Neutrophil (primary cell): Measurements from ENCODE around the gene PAX6.

Experiments used
- H3K27ac ChIP-seq: fragments of 200-600 bp; sonication (generic); 2 replicates; pipeline ENCODE4 v1.5.1; 2016; ENCODE audit warnings: mild to moderate bottlenecking, moderate library complexity
- H3K27me3 ChIP-seq: fragments of 200-600 bp; sonication (generic); 2 replicates; pipeline ENCODE4 v1.6.0; 2016; ENCODE audit warnings: mild to moderate bottlenecking
- H3K36me3 ChIP-seq: fragments of 200-600 bp; sonication (generic); 2 replicates; pipeline ENCODE4 v1.5.1; 2017
- H3K4me1 ChIP-seq, 2 experiments: fragments of 200-600 bp in 1 of 2; sonication (generic) in 1 of 2; 1 replicate in 1 of 2; 2 replicates in 1 of 2; pipeline versions ENCODE4 v1.5.1 to v1.6.1; 2013 to 2016; ENCODE audit warnings: low read depth in 1 of 2, low read length in 1 of 2, mild to moderate bottlenecking in 1 of 2, moderate library complexity in 1 of 2; ENCODE audit not compliant: control insufficient read depth in 1 of 2, insufficient read depth in 1 of 2
- H3K4me3 ChIP-seq, 2 experiments: fragments of 200-600 bp in 1 of 2; sonication (generic) in 1 of 2; 1 replicate in 1 of 2; 2 replicates in 1 of 2; pipeline ENCODE4 v1.5.1; 2013 to 2016; ENCODE audit warnings: low read depth in 1 of 2, low read length in 1 of 2, mild to moderate bottlenecking in 1 of 2, moderate library complexity in 1 of 2
- H3K9me3 ChIP-seq: fragments of 200-600 bp; sonication (generic); 2 replicates; pipeline ENCODE4 v1.5.1; 2016
- CTCF ChIP-seq: fragments of 200-600 bp; sonication (generic); IDR thresholded peaks from 2 replicates; pipeline ENCODE4 v1.5.1; 2016; ENCODE audit warnings: antibody characterized with exemption

PAX6 gene

GRCh38 chr11:31813391-31814175 lies 2.5 kb upstream of the PAX6 start:
- H3K27ac ChIP-seq: no peak overlapping the region
- no peaks in the 10 kb centered on the region for H3K36me3 ChIP-seq
- no peaks in the 10 kb centered on the region for H3K9me3 ChIP-seq
- TF ChIP-seq CTCF: no peak
- peaks cover 37 to 65% of the 10 kb centered on the region in 2 experiments for H3K4me1 ChIP-seq
- peak overlapping the region; percentile 27 to 51 for H3K4me3 ChIP-seq
- peaks cover 100% of the 10 kb centered on the region for H3K27me3 ChIP-seq

GRCh38 chr11:31812383-31813381 lies 1.6 kb upstream of the PAX6 start:
- no peak for TF ChIP-seq CTCF
- Histone ChIP-seq H3K4me1 (peaks cover 37 to 62% of the 10 kb centered on the region in 2 experiments), H3K27ac (no peak overlapping the region), H3K36me3 (no peaks in the 10 kb centered on the region), H3K9me3 (no peaks in the 10 kb centered on the region), H3K4me3 (peak overlapping the region; percentile 27 to 51), H3K27me3 (peaks cover 100% of the 10 kb centered on the region)

GRCh38 chr11:31809857-31810778 lies 1.0 kb downstream of the PAX6 start:
- Histone ChIP-seq H3K27ac (no peak overlapping the region), H3K27me3 (peaks cover 100% of the 10 kb centered on the region), H3K4me3 (peak overlapping the region; percentile 3 to 39), H3K4me1 (peaks cover 33 to 48% of the 10 kb centered on the region in 2 experiments), H3K9me3 (no peaks in the 10 kb centered on the region), H3K36me3 (no peaks in the 10 kb centered on the region)
- no peak for TF ChIP-seq CTCF

DNA sequence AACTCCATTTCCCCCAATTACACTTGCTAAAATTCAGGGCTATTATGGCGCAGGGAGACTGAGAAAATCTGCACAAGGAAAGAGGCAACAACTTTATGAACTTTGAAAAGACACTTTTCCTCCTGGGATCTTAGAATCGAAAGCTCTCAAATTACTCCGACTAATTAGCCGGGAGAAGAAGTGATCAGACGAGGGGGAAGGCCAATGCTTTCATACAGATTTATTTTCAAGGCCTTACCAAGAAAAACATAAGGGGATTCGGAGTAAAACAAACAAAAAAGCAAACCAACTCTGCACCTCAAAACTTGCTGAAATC lies 1.6 kb downstream of the PAX6 start:
- Histone ChIP-seq H3K4me1 (peaks cover 39 to 54% of the 10 kb centered on the region in 2 experiments), H3K27ac (no peak overlapping the region), H3K4me3 (no peak overlapping the region), H3K9me3 (no peaks in the 10 kb centered on the region), H3K36me3 (no peaks in the 10 kb centered on the region), H3K27me3 (peaks cover 100% of the 10 kb centered on the region)
- TF ChIP-seq CTCF: no peak
